ENCODE measurements around the gene NOC2L. TPM values are rescaled to one million over a fixed set of nuclear protein-coding genes. Genes with fewer than 3 reads are reported as not detected.

The NOC2L gene
- total RNA-seq, 4 donors from 2014 or later = 31.9 to 39.8 (median 34.6) TPM

GRCh38 chr1:966135-966703, 7.2 kb upstream of the NOC2L start, which contains the start of gene PLEKHN1:
PLEKHN1 (plus strand) TSS chr1:966482; CDS start chr1:966532, 50 bp downstream.
- Histone ChIP-seq H3K4me1 (peaks cover 8 to 25% of the 10 kb centered on the region in 2 donors), H3K9me3 (no peaks in the 10 kb centered on the region), H3K27me3 (peaks cover 4% of the 10 kb centered on the region), H3K27ac (peak within 1 kb of the TSS in 2 of 3 donors; percentile 6 to 55), H3K4me3 (replicated peaks in 1 of 3) (peak within 1 kb of the TSS; percentile 4 to 58 (median 36)), H3K36me3 (no peaks in the 10 kb centered on the region)
- intact Hi-C loops (cut with DNase I) = no loop called here
- TF ChIP-seq POLR2A (IDR thresholded peaks at IDR 0.05) (no peak), CTCF (IDR thresholded peaks at IDR 0.05) (no peak)
- 21% methylated on average over 10 of the region's 31 CpGs; no CpG with 5 or more reads in 1 of the 2 donors for WGBS, 2 donors
- DNase-seq = peak; percentile 40 to 46

- H3K27me3 ChIP-seq = no peaks in the 10 kb centered on the region
- H3K9me3 ChIP-seq = no peaks in the 10 kb centered on the region
- H3K36me3 ChIP-seq = no peaks in the 10 kb centered on the region
- no peak for DNase-seq
- intact Hi-C loops (cut with DNase I) = no loop called here
- TF ChIP-seq POLR2A (IDR thresholded peaks at IDR 0.05) = no peak
- TF ChIP-seq CTCF (IDR thresholded peaks at IDR 0.05) = no peak
- no peak overlapping the region for H3K27ac ChIP-seq
- H3K4me1 ChIP-seq = peaks cover 8 to 27% of the 10 kb centered on the region in 2 donors
- no peak overlapping the region for H3K4me3 ChIP-seq (replicated peaks in 1 of 3)
- WGBS, 2 donors = 86 to 100% methylated on average over 2 to 17 of the region's 26 CpGs
Measured at GRCh38 chr1:965526-966134, 6.6 kb upstream of the NOC2L start.

- no peak overlapping the region for H3K27ac ChIP-seq
- H3K9me3 ChIP-seq = no peaks in the 10 kb centered on the region
- WGBS, 2 donors = 96 to 97% methylated on average over 25 to 40 of the region's 51 CpGs
- TF ChIP-seq CTCF (IDR thresholded peaks at IDR 0.05) = no peak
- TF ChIP-seq POLR2A (IDR thresholded peaks at IDR 0.05) = no peak
- DNase-seq = no peak
- H3K4me3 ChIP-seq (replicated peaks in 1 of 3) = no peak overlapping the region
- H3K27me3 ChIP-seq = no peaks in the 10 kb centered on the region
- intact Hi-C loops (cut with DNase I) = no loop called here
- H3K4me1 ChIP-seq = peaks cover 8 to 31% of the 10 kb centered on the region in 2 donors
- no peaks in the 10 kb centered on the region for H3K36me3 ChIP-seq
Measured at GRCh38 chr1:964691-965525, 5.9 kb upstream of the NOC2L start.

GRCh38 chr1:963746-964525, 4.9 kb upstream of the NOC2L start:
- no peaks in the 10 kb centered on the region for H3K36me3 ChIP-seq
- intact Hi-C loops (cut with DNase I) = no loop called here
- peaks cover 14 to 36% of the 10 kb centered on the region in 2 donors for H3K4me1 ChIP-seq
- no peak overlapping the region for H3K4me3 ChIP-seq (replicated peaks in 1 of 3)
- no peaks in the 10 kb centered on the region for H3K27me3 ChIP-seq
- no peak overlapping the region for H3K27ac ChIP-seq
- DNase-seq = no peak
- 94 to 97% methylated on average over 28 to 29 of the region's 47 CpGs for WGBS, 2 donors
- no peak for TF ChIP-seq POLR2A (IDR thresholded peaks at IDR 0.05)
- no peaks in the 10 kb centered on the region for H3K9me3 ChIP-seq

- Histone ChIP-seq H3K36me3 (no peaks in the 10 kb centered on the region), H3K27ac (no peak overlapping the region), H3K4me3 (replicated peaks in 1 of 3) (no peak overlapping the region), H3K27me3 (no peaks in the 10 kb centered on the region), H3K4me1 (peaks cover 18 to 40% of the 10 kb centered on the region in 2 donors), H3K9me3 (no peaks in the 10 kb centered on the region)
- TF ChIP-seq POLR2A (IDR thresholded peaks at IDR 0.05) (no peak), CTCF (IDR thresholded peaks at IDR 0.05) (no peak)
- intact Hi-C loops (cut with DNase I) = no loop called here
- no peak for DNase-seq
- WGBS, 2 donors = 93 to 95% methylated on average over 5 to 15 of the region's 16 CpGs
Measured at GRCh38 chr1:963301-963651, 4.2 kb upstream of the NOC2L start.

Data from thyroid gland (tissue), 4 donors.